Kidney (tissue), 14 donors: ENCODE measurements around the gene HSPG2. TPM values are rescaled to one million over a fixed set of nuclear protein-coding genes. Genes with fewer than 3 reads are reported as not detected.

ENCODE experiments used
- DNase-seq, 5 donors: peaks; one replicate each; pipeline ENCODE4 v3.0.0-alpha.2; 2013 to 2020
- FAIRE-seq: peaks from 2 replicates; lab custom pipeline; 2012; peaks lifted over from hg19 to GRCh38; lab: Jason Lieb, UNC
- H3K27ac ChIP-seq, 2 donors: one replicate each; pipeline ENCODE4 v1.7.0; 2013; ENCODE audit warnings: low read depth in 2 of 2, low read length in 2 of 2, inconsistent platforms in 1 of 2
- H3K27me3 ChIP-seq: one replicate; pipeline ENCODE4 v1.7.1; 2013; ENCODE audit warnings: low read length, inconsistent platforms; ENCODE audit not compliant: control insufficient read depth, insufficient read depth
- H3K36me3 ChIP-seq, 3 donors: one replicate each; pipeline versions ENCODE4 v1.7.0 to v1.7.1; 2013; ENCODE audit warnings: low read length in 3 of 3, control low read depth in 1 of 3, inconsistent platforms in 1 of 3; ENCODE audit not compliant: insufficient read depth in 3 of 3, control insufficient read depth in 2 of 3
- H3K4me1 ChIP-seq, 3 donors: one replicate each; pipeline versions ENCODE4 v1.7.0 to v1.7.1; 2013; ENCODE audit warnings: low read length in 3 of 3, inconsistent platforms in 1 of 3, low read depth in 1 of 3; ENCODE audit not compliant: control insufficient read depth in 2 of 3, insufficient read depth in 2 of 3
- H3K4me3 ChIP-seq, 3 donors: one replicate each; pipeline versions ENCODE4 v1.7.0 to v1.8.1; 2013; ENCODE audit warnings: low read length in 3 of 3, control low read depth in 1 of 3, inconsistent platforms in 1 of 3
- H3K9ac ChIP-seq, 3 donors: one replicate each; pipeline versions ENCODE4 v1.7.0 to v1.7.1; 2013; ENCODE audit warnings: low read length in 3 of 3, control low read depth in 1 of 3, inconsistent platforms in 1 of 3
- H3K9me3 ChIP-seq, 3 donors: one replicate each; pipeline versions ENCODE4 v1.7.0 to v1.7.1; 2013; ENCODE audit warnings: low read length in 3 of 3, control low read depth in 1 of 3, inconsistent platforms in 1 of 3; ENCODE audit not compliant: control insufficient read depth in 2 of 3, insufficient read depth in 1 of 3
- CTCF ChIP-seq: IDR thresholded peaks from 3 replicates; pipeline ENCODE4 v1.5.1; 2012; ENCODE audit warnings: mild to moderate bottlenecking, moderate library complexity, borderline replicate concordance; ENCODE audit not compliant: insufficient read depth; ENCODE audit errors: extremely low read depth
- intact Hi-C: fragments of 100-400 bp; cut with DNase I; formaldehyde crosslinking; loops from one replicate; pipeline ENCODE4 v1.11.1; 2022
- polyA plus RNA-seq: library from polyadenylated mRNA; stranded (reverse); fragments of 350-450 nt; fragmentation: Illumina TruSeq; extraction: RNeasy Lipid Tissue Mini Kit (QIAGEN cat#74804); gene quantifications from one replicate; pipeline ENCODE4 v1.2.3, GENCODE V29; 2014; ENCODE audit warnings: low read depth, low replicate concordance; ENCODE audit not compliant: insufficient read depth
- total RNA-seq: library from RNA; stranded (reverse); fragmentation: NEBNext Ultra II Directional; extraction: Animal tissue kit (Norgen Biotek cat#: 25700); gene quantifications from one replicate; pipeline ENCODE4 v1.2.1, GENCODE V29; 2021
- donor health status: control.
- donor health status: control.
- donor health status: control.
- donor health status: control.
- donor health status: control.
- donor health status: DM: yes; HTN: yes; CAD: no.
- donor health status: Normal renal cell carcinoma (clear cell type).

Gene HSPG2
- total and polyA plus RNA-seq, 2 donors from 2014 or later, result 60.4 to 510 TPM

DNA sequence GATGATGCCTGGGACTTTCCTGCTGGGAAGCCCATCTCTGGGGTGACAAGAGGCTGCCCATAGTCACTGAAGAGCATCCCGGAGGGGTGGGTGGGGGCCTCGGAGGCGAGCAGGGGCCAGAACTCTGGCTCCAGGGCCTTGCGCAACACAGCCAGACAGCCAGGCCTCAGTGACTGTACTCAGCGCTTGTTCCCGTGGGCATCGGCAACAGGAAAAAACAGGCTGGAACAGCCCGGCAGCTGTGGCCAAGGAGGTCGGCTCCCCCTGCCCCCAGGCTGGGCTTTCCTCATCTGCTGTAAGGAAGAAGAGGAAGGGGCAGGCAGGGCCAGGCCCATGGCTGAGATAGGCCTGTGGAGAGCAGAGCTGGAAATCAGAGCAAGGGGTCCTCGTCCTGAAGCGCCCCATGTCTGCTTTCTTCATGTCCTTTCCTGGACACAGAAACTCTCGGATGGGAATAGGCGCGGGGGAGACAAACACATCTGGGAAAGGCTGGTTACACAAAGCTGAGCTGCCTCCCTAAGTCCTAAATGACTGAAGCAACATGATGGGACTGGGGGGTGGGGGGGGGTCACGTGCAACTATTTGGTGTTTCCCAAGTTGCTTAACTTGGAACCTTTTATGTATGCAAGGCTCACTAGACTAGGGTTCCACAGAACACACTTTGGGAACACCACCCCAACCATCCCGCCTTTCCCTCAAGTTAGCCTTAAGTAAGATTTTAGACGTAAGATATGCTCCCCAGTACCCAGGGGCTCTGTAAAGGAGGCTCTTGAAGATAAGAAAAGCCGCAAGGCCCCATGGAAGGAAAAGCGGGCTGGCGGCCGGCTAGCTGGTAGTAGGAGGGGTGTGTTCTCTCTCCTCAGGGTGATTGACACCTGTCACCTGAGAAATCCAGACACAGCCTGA is 30.7 kb downstream of the HSPG2 start:
- Histone ChIP-seq H3K27me3 (no peaks in the 10 kb centered on the region), H3K9ac (no peak overlapping the region), H3K9me3 (no peaks in the 10 kb centered on the region), H3K4me3 (no peak overlapping the region), H3K27ac (peak overlapping the region; percentile 68 to 77), H3K36me3 (no peaks in the 10 kb centered on the region), H3K4me1 (peaks cover 0 to 65% (median 26%) of the 10 kb centered on the region in 3 donors)
- no peak for TF ChIP-seq CTCF
- FAIRE-seq (no peak), DNase-seq (peak in 1 of 5 donors; percentile 94)
- intact Hi-C loops, result no loop called here

DNA sequence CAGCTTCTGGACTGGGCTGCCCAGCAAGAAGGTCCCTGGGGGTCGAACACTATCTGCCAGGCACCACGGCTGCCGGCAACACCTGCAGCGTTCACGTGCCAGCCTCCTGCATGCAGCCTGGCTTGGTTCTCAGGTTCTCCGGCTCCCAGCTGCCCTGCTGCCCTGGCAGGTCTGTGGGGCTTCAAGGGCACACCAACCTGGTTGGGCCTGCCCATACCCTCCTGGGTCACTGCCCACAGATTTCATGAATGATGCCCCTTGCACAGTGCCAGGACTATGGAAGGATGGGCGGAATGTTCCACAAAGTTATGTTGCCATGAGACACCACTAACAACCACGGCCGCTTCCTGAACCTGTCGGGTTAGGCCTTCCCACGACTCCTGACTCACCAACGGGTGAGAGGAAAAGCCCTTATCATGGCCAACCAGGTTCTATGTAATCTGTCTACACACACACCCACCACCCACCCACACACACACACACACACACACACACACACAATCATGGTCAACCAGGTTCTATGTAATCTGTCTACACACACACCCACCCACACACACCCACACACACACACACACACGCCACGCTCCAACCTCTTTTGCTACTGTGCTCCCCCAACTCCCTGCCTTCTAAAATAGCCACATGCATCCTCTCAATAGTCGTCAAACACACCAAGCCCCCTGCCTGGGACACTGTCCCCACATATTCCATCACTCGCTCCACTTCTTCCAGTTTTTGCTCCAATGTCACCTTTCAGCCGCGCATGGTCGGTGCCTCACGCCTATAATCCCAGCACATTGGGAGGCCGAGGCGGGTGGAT is 32.2 kb downstream of the HSPG2 start:
- Histone ChIP-seq H3K4me3 (no peak overlapping the region), H3K36me3 (no peaks in the 10 kb centered on the region), H3K9ac (peak overlapping the region in 1 of 3 donors; percentile 12), H3K4me1 (peaks cover 0 to 63% (median 26%) of the 10 kb centered on the region in 3 donors), H3K27me3 (no peaks in the 10 kb centered on the region), H3K9me3 (no peaks in the 10 kb centered on the region), H3K27ac (peak overlapping the region; percentile 76 to 86)
- peak in 2 of 5 donors; percentile 51 to 91 for DNase-seq
- no peak for TF ChIP-seq CTCF
- intact Hi-C loops, result no loop called here
- no peak for FAIRE-seq

DNA sequence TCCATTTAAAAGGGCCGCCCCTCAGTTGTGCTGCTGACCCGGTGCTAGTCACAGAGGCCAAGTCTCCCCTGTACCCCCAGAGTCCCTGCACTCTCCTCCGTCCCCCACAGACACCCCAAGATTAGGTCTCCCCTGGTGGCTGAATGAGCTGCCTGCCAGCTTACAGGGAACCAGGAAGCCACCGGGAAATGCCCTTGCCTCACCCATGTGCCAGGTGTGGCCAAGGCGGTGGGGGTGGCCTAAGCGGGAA is 32.7 kb downstream of the HSPG2 start:
- H3K36me3 ChIP-seq, result no peaks in the 10 kb centered on the region
- H3K4me3 ChIP-seq, result no peak overlapping the region
- H3K4me1 ChIP-seq, result peaks cover 0 to 65% (median 26%) of the 10 kb centered on the region in 3 donors
- FAIRE-seq (no peak), DNase-seq (no peak)
- peak overlapping the region; percentile 76 to 86 for H3K27ac ChIP-seq
- H3K9ac ChIP-seq, result peak overlapping the region in 1 of 3 donors; percentile 12
- intact Hi-C loops, result no loop called here
- no peaks in the 10 kb centered on the region for H3K9me3 ChIP-seq
- no peak for TF ChIP-seq CTCF
- H3K27me3 ChIP-seq, result no peaks in the 10 kb centered on the region
